ENCODE data around the gene TULP3.

GRCh38 chr12:2941524-2941923, 50.8 kb downstream of the TULP3 start:
- no peak for TF ChIP-seq CTCF (IDR thresholded peaks at IDR 0.05)
- no peak for TF ChIP-seq POLR2A (IDR thresholded peaks at IDR 0.05)
